Suppressor macrophage (primary cell): Measurements from ENCODE around the gene EXD3.
"Not testable (repeated sequence)": the region's sequence is repeated elsewhere in the genome, so short reads cannot be mapped to it uniquely, and the experiment has no call there.

ENCODE experiments used
- DNase-seq, 4 experiments: peaks; one replicate each; pipeline ENCODE4 v3.0.0-alpha.2; 2020 to 2022

The EXD3 gene

GRCh38 chr9:137430723-137431415 lies 7.9 kb upstream of the EXD3 start:
- no peak for DNase-seq

- DNase-seq, result no peak
These were observed 7.2 kb upstream of the EXD3 start for GRCh38 chr9:137429974-137430722.

- DNase-seq, result no peak
These were observed 6.6 kb upstream of the EXD3 start for GRCh38 chr9:137429546-137429890.

GRCh38 chr9:137428841-137429545 lies 6.0 kb upstream of the EXD3 start:
- no peak for DNase-seq

GRCh38 chr9:137428311-137428630 lies 5.3 kb upstream of the EXD3 start:
- no peak for DNase-seq

GRCh38 chr9:137427454-137428310 lies 4.7 kb upstream of the EXD3 start:
- DNase-seq, result no peak

GRCh38 chr9:137426018-137426681 lies 3.2 kb upstream of the EXD3 start:
- DNase-seq, result no peak

- peak; percentile 49 to 82 (median 70) for DNase-seq
These were observed 741 bp upstream of the EXD3 start for GRCh38 chr9:137423514-137424291.

- peak in 1 of 4 experiments; percentile 32 for DNase-seq
These were observed 941 bp downstream of the EXD3 start for GRCh38 chr9:137421838-137422603.

- peak in 3 of 4 experiments; percentile 21 to 55 (median 42) for DNase-seq
These were observed 5.6 kb downstream of the EXD3 start for GRCh38 chr9:137417161-137418021.

- DNase-seq, result no peak
These were observed 6.3 kb downstream of the EXD3 start for GRCh38 chr9:137416563-137417151.

GRCh38 chr9:137416006-137416562 lies 6.9 kb downstream of the EXD3 start:
- no peak for DNase-seq

GRCh38 chr9:137415451-137415850 lies 7.5 kb downstream of the EXD3 start:
- DNase-seq, result no peak

GRCh38 chr9:137412431-137412830 lies 10.5 kb downstream of the EXD3 start:
- DNase-seq, result no peak

- peak in 3 of 4 experiments; percentile 35 to 50 (median 41) for DNase-seq
These were observed 11.1 kb downstream of the EXD3 start for GRCh38 chr9:137411645-137412380.

- DNase-seq, result no peak
These were observed 11.7 kb downstream of the EXD3 start for GRCh38 chr9:137411260-137411644.

- DNase-seq, result no peak
These were observed 12.1 kb downstream of the EXD3 start for GRCh38 chr9:137410891-137411249.

GRCh38 chr9:137410236-137410890 lies 12.6 kb downstream of the EXD3 start:
- DNase-seq, result not testable (repeated sequence)
